ENCODE results near the gene RTL1. TPM values are rescaled to one million over a fixed set of nuclear protein-coding genes. Genes with fewer than 3 reads are reported as not detected.

The RTL1 gene
- polyA plus RNA-seq (2011; rRNA removed) (not detected in 2 replicates), polyA minus RNA-seq (2011; rRNA and poly(A)+ RNA removed) (not detected in 2 replicates)

DNA sequence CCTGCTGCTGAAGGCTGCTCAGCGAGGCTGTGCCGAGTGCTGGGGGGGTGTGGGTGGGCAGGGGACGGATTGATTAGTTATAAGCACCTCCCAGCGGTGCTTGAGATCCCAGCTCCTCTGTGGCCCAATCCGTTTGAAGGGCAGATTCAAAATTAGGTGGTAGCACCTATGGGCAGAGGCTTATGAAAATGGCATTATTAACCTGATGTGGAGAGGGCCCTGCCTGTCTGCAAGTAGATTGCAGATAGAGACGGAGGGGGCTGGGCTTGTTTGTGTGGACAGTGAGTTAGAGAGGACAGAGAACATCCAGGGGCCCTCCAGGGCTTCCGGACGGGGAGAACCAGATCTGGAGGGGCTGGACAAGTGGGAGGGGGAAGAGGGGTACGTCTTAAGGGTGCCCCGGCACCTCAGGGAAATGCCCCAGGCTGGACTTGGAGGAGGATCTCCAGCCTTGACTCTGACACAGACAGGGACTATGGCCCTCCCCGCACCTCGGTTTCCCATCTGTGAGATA lies at the start of gene RTL1:
RTL1 (minus strand) TSS at position 51 of the 514 bp plus-strand sequence. CDS start 18,934 bp downstream, outside the sequence.
- Histone ChIP-seq H3K4me3 (ENCODE audit: low read depth, low read length) (no peak within 1 kb of the TSS), H3K36me3 (ENCODE audit: control insufficient read depth, insufficient read depth, low read length) (peaks cover 27% of the 10 kb centered on the region), H3K27me3 (ENCODE audit: control insufficient read depth, insufficient read depth, low read length) (no peaks in the 10 kb centered on the region; the same call in 1 of the 2 replicates)
- CTCF ChIA-PET, result no interaction called here
- POLR2A ChIA-PET, result no interaction called here
- TF ChIP-seq CTCF (IDR thresholded peaks at IDR 0.05; ENCODE audit: insufficient read depth, low read depth, low read length), result no peak
- no peak for DNase-seq (ENCODE audit: low read depth)

DNA sequence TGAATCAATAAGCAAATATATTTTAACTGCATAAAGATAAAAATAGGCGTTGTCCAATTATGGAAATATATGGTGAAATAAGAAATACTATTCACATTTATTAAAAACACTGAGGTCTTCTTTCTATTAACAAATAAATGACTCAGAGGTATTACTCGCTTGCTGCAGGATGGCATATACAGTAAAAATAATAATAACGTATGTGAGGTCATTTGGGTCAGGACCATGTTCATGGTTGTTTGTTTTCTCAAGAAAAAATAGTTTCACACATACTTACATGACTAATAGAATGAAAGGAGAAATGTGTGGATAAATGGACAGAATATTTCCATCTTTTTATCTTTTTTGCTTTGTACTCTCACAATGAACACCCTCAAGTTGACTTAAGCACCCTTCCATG lies 46.5 kb upstream of the RTL1 start:
- ChIA-PET CTCF (no interaction called here), POLR2A (no interaction called here)
- Histone ChIP-seq H3K4me3 (ENCODE audit: low read depth, low read length) (no peak overlapping the region), H3K27me3 (ENCODE audit: control insufficient read depth, insufficient read depth, low read length) (no peaks in the 10 kb centered on the region), H3K36me3 (ENCODE audit: control insufficient read depth, insufficient read depth, low read length) (peaks cover 1% of the 10 kb centered on the region; the same call in 1 of the 2 replicates)
- no peak for DNase-seq (ENCODE audit: low read depth)
- no peak for TF ChIP-seq CTCF (IDR thresholded peaks at IDR 0.05; ENCODE audit: insufficient read depth, low read depth, low read length)

- ChIA-PET CTCF (interaction anchor here (0.6 kb wide), 1 partner anchor 159 kb away, joined by 3 read pairs; no protein-coding TSS in a partner anchor), POLR2A (no interaction called here)
- no peak overlapping the region for H3K4me3 ChIP-seq (ENCODE audit: low read depth, low read length)
- H3K36me3 ChIP-seq (ENCODE audit: control insufficient read depth, insufficient read depth, low read length), result no peaks in the 10 kb centered on the region
- no peak for DNase-seq (ENCODE audit: low read depth)
- TF ChIP-seq CTCF (IDR thresholded peaks at IDR 0.05; ENCODE audit: insufficient read depth, low read depth, low read length), result no peak
- H3K27me3 ChIP-seq (ENCODE audit: control insufficient read depth, insufficient read depth, low read length), result no peaks in the 10 kb centered on the region
Observed at GRCh38 chr14:100944052-100944451, 40.5 kb upstream of the RTL1 start.

- no peak for DNase-seq (ENCODE audit: low read depth)
- Histone ChIP-seq H3K27me3 (ENCODE audit: control insufficient read depth, insufficient read depth, low read length) (no peaks in the 10 kb centered on the region), H3K36me3 (ENCODE audit: control insufficient read depth, insufficient read depth, low read length) (0 out of 2 replicates have a peak, but pooled peaks cover 1% of the 10 kb centered on the region), H3K4me3 (ENCODE audit: low read depth, low read length) (no peak overlapping the region)
- POLR2A ChIA-PET, result no interaction called here
- TF ChIP-seq CTCF (IDR thresholded peaks at IDR 0.05; ENCODE audit: insufficient read depth, low read depth, low read length), result no peak
- CTCF ChIA-PET, result no interaction called here
Observed at GRCh38 chr14:100930270-100930669, 26.7 kb upstream of the RTL1 start.

- no peak for DNase-seq (ENCODE audit: low read depth)
- CTCF ChIA-PET, result no interaction called here
Observed at GRCh38 chr14:100915560-100915959, 12.0 kb upstream of the RTL1 start.

More at GRCh38 chr14:100915560-100915959, 12.0 kb upstream of the RTL1 start:
- Histone ChIP-seq H3K36me3 (ENCODE audit: control insufficient read depth, insufficient read depth, low read length) (no peaks in the 10 kb centered on the region), H3K4me3 (ENCODE audit: low read depth, low read length) (no peak overlapping the region), H3K27me3 (ENCODE audit: control insufficient read depth, insufficient read depth, low read length) (no peaks in the 10 kb centered on the region)
- TF ChIP-seq CTCF (IDR thresholded peaks at IDR 0.05; ENCODE audit: insufficient read depth, low read depth, low read length), result no peak
- POLR2A ChIA-PET, result no interaction called here

All from BJ (cell line).